HAP-1 (cell line): ENCODE measurements around the gene PRRG2.

Experiments used
- DNase-seq, 2 experiments: peaks; one replicate each; pipeline ENCODE4 v3.0.0-alpha.2; 2016 to 2020; ENCODE audit warnings: low spot score in 2 of 2
- H3K27me3 ChIP-seq: fragments of 250-450 bp; sonication (Bioruptor Pico); 2 replicates; pipeline ENCODE4 v1.5.1; 2020; ENCODE audit warnings: low read depth, mild to moderate bottlenecking, moderate library complexity
- H3K36me3 ChIP-seq: fragments of 250-450 bp; sonication (Bioruptor Pico); replicated peaks from 2 replicates; pipeline ENCODE4 v1.5.1; 2020; ENCODE audit warnings: mild to moderate bottlenecking
- H3K4me1 ChIP-seq: fragments of 250-450 bp; sonication (Bioruptor Pico); 2 replicates; pipeline ENCODE4 v1.5.1; 2020; ENCODE audit warnings: mild to moderate bottlenecking
- H3K4me3 ChIP-seq: fragments of 250-450 bp; sonication (Bioruptor Pico); 2 replicates; pipeline ENCODE4 v1.5.1; 2020; ENCODE audit warnings: mild to moderate bottlenecking, moderate library complexity
- H3K9me3 ChIP-seq: fragments of 250-450 bp; sonication (Bioruptor Pico); 2 replicates; pipeline ENCODE4 v1.5.1; 2020; ENCODE audit warnings: mild to moderate bottlenecking, moderate library complexity
- in situ Hi-C: fragments of 300-500 bp; cut with MboI; formaldehyde crosslinking; loops from 3 replicates; pipeline ENCODE4 v1.14.3; 2020; ENCODE audit warnings: low sequenced_read_pairs, inconsistent platforms, mixed read lengths

The PRRG2 gene

DNA sequence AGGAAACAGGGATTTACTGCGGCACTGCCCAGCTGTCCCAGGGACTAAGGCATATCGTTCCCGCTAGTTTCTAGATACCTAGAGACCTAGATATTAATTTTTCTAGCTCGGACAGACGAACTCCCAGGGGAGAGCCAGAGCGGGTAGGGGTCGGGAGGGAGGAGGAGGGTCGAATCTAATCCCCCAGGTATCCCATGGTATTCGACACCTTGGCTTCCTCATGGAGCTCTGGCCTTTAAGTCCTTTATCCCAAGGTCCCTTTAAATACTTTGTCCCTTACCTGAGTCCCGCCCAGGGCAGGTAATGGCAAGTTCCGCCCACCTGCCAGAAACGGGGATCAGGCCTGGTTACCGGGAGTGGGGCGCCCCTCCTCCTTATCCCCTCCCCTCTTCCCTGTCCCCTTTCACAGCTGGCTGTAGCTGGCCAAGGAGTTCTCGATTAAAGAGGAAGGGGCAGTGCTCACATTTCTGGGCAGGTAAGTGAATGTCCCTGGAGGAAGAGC is at the start of gene PRRG2:
Gene PRRG2, plus strand, starts transcription at position 310 of the 502 bp plus-strand sequence. CDS start 1,904 bp downstream, outside the sequence.
- in situ Hi-C loops: no loop called here
- H3K9me3 ChIP-seq: no peaks in the 10 kb centered on the region
- peaks cover 6% of the 10 kb centered on the region; the same call in 1 of the 2 replicates for H3K36me3 ChIP-seq
- peaks cover 5% of the 10 kb centered on the region; the same call in 1 of the 2 replicates for H3K4me1 ChIP-seq
- no peaks in the 10 kb centered on the region for H3K27me3 ChIP-seq
- DNase-seq: no peak
- peak within 1 kb of the TSS; percentile 59 for H3K4me3 ChIP-seq

DNA sequence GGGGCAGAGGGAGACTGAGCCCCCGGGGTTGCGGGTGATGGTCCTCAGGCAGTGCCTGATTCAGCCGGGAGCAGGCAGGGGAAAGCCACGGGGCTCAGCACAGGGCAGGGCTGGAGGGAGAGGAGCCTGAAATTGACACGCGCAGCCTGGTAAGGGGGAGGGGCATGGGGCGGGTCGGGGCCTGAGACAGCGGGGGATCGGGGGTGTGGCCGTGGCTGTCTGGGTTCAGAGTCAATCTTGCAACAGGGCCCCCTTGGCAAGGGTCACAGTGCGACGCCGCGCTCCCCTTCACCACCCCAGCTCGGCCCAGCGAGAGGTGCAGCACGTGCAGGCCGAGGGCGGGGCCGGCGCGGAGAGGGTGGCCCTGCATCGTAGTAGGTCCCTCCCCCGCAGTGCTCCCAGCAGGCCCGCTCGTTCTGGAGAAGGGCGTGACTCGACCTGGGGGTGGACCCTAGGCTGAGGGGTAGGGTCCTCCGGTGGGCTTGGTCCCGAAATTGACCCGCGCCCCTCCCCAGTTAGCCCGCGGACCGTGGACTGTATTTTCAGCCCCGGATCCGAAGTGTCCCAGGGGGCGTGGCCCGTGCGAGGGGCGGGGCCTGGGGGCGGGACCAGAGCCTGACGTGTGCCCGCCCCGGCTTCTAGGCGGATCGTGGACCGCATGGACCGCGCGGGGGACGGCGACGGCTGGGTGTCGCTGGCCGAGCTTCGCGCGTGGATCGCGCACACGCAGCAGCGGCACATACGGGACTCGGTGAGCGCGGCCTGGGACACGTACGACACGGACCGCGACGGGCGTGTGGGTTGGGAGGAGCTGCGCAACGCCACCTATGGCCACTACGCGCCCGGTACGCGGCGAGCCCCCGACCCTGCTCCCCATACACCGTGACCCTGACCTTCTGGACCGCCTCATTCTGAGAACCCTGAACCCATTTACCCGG is 47.3 kb upstream of the PRRG2 start:
- Histone ChIP-seq H3K4me3 (peak overlapping the region; percentile 41), H3K9me3 (no peaks in the 10 kb centered on the region), H3K27me3 (no peaks in the 10 kb centered on the region), H3K4me1 (peaks cover 8% of the 10 kb centered on the region), H3K36me3 (no peaks in the 10 kb centered on the region)
- in situ Hi-C loops: no loop called here
- DNase-seq: peak; percentile 74 to 88

- Histone ChIP-seq H3K36me3 (no peaks in the 10 kb centered on the region), H3K4me3 (peak overlapping the region; percentile 41), H3K4me1 (peaks cover 8% of the 10 kb centered on the region), H3K9me3 (no peaks in the 10 kb centered on the region), H3K27me3 (no peaks in the 10 kb centered on the region)
- DNase-seq: no peak
- in situ Hi-C loops: no loop called here
Observed at GRCh38 chr19:49534632-49535385, 46.3 kb upstream of the PRRG2 start.

DNA sequence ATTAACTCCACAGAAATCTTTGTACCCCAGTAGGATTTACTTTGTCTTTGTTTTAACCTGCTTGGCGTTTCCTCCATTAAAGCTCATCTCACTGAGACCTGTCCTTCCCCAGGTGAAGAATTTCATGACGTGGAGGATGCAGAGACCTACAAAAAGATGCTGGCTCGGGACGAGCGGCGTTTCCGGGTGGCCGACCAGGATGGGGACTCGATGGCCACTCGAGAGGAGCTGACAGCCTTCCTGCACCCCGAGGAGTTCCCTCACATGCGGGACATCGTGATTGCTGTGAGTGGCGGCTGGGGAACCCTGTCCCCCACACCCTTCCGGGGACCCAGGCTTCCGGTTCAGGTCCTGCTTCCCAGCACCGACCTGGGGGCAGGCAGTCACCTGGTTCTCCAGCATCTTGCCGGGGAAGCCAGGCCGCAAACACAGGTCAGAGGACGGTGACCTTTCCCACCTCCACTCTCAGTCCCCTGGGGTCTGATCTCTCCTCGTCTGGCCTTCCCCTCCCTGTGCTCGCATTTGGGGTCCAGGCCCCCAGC is 44.1 kb upstream of the PRRG2 start:
- no peaks in the 10 kb centered on the region for H3K27me3 ChIP-seq
- in situ Hi-C loops: no loop called here
- no peaks in the 10 kb centered on the region for H3K9me3 ChIP-seq
- no peaks in the 10 kb centered on the region for H3K36me3 ChIP-seq
- peaks cover 8% of the 10 kb centered on the region for H3K4me1 ChIP-seq
- DNase-seq: no peak
- H3K4me3 ChIP-seq: no peak overlapping the region

DNA sequence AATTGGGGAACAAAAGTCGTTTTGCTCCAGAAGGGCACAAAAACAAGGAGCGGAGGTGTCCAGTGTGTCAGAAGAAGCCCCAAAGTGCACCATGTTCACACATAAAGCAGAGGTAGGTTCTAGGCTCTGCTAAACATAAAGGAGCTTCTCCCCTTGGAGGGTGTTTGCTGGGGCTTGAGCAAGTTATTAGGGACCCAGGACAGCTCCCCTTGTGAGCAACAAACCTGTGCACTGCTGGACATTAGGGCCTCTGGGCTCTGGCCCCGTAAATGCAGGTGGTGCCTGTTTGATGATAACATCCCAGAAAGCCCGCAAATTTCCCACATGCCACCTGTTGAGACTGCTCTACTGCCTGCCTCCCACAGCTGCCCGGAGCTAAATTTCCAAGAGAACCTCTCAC is 42.5 kb upstream of the PRRG2 start:
- Histone ChIP-seq H3K36me3 (no peaks in the 10 kb centered on the region), H3K4me1 (peaks cover 3% of the 10 kb centered on the region), H3K27me3 (no peaks in the 10 kb centered on the region), H3K4me3 (no peak overlapping the region), H3K9me3 (no peaks in the 10 kb centered on the region)
- in situ Hi-C loops: no loop called here
- DNase-seq: no peak

DNA sequence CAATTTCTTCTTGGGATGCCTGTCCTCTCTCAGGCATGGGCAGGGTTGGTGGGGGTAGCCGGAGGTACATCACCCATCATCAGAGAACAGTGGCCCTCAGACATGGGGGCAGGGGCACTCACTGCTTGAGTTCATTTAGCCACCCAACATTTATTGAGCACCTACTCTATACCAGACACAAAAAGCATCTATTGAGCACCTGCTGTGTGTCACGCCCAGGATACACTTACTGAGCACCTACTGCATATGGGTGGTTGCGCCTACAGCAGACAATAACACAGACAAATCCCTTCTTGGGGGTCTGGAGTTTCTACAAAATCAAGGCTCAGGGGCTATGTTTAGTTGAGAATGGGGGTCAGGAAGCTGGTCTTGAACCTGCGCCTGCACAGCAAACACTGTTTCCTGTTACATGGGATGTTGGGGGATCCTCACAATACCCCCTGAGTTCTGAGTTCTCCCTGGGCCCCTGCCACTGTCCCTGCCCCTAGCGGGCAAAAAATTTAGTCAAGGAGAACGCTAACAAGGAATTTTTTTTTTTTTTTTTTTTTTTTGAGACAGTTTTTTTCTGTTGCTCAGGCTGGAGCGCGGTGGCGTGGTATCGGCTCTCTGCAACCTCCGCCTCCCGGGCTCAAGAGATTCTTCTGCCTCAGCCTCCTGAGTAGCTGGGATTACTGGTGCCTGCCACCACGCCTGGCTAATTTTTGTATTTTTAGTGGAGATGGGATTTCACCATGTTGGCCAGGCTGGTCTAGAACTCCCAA is 41.7 kb upstream of the PRRG2 start:
- in situ Hi-C loops: no loop called here
- no peak for DNase-seq
- no peaks in the 10 kb centered on the region for H3K27me3 ChIP-seq
- no peak overlapping the region for H3K4me3 ChIP-seq
- H3K4me1 ChIP-seq: peaks cover 1% of the 10 kb centered on the region
- H3K36me3 ChIP-seq: no peaks in the 10 kb centered on the region
- no peaks in the 10 kb centered on the region for H3K9me3 ChIP-seq

GRCh38 chr19:49541914-49542313 is 39.2 kb upstream of the PRRG2 start:
- Histone ChIP-seq H3K9me3 (no peaks in the 10 kb centered on the region), H3K27me3 (no peaks in the 10 kb centered on the region), H3K4me3 (no peak overlapping the region), H3K4me1 (0 out of 2 replicates have a peak, but pooled peaks cover 2% of the 10 kb centered on the region), H3K36me3 (no peaks in the 10 kb centered on the region)
- no peak for DNase-seq
- in situ Hi-C loops: no loop called here

- Histone ChIP-seq H3K36me3 (no peaks in the 10 kb centered on the region), H3K4me1 (peaks cover 6% of the 10 kb centered on the region), H3K9me3 (no peaks in the 10 kb centered on the region), H3K4me3 (no peak overlapping the region), H3K27me3 (no peaks in the 10 kb centered on the region)
- in situ Hi-C loops: no loop called here
- DNase-seq: no peak
Observed at GRCh38 chr19:49542446-49542845, 38.7 kb upstream of the PRRG2 start.

- no peaks in the 10 kb centered on the region for H3K36me3 ChIP-seq
- H3K27me3 ChIP-seq: no peaks in the 10 kb centered on the region
- in situ Hi-C loops: no loop called here
- no peak for DNase-seq
- peaks cover 6% of the 10 kb centered on the region for H3K4me1 ChIP-seq
- no peak overlapping the region for H3K4me3 ChIP-seq
- H3K9me3 ChIP-seq: no peaks in the 10 kb centered on the region
Observed at GRCh38 chr19:49543032-49543431, 38.1 kb upstream of the PRRG2 start.

GRCh38 chr19:49544154-49544553 is 37.0 kb upstream of the PRRG2 start:
- in situ Hi-C loops: no loop called here
- H3K4me1 ChIP-seq: peaks cover 6% of the 10 kb centered on the region
- H3K27me3 ChIP-seq: no peaks in the 10 kb centered on the region
- H3K36me3 ChIP-seq: no peaks in the 10 kb centered on the region
- no peak overlapping the region for H3K4me3 ChIP-seq
- DNase-seq: no peak
- H3K9me3 ChIP-seq: no peaks in the 10 kb centered on the region

DNA sequence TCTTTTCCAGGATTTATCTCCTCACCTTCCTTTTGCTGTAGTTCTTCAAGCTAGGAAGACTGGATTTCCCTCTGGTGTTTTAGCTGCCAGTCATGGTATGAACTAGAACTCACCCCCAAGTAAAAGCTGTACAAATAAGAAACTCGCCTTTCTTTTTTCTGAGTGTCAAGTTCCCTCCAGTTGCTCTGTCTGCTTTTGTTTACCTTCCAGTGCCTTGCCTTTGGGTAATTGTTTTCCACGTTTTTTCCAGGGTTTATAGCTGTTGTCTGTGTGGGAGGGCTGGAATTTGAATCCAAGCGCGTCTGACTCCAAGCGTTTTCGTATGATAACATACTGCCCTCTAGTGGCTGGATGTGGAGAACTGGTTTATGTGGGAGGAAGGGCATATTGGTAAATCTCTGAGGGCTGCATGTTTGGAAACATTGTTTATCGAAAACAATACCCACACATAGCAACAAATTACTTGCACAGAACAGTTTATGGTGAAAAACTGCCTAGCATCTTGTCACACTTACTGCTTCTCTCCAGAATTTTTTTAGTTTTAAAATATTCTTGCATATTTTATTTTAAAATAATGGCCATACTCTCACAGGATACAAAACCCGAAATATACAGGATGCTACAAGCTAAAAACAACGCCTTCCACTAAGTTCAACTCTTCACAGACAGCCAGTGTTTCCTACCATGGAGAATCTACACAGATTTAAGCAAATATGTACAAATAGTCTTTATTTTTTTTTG is 34.1 kb upstream of the PRRG2 start:
- H3K4me1 ChIP-seq: peaks cover 6% of the 10 kb centered on the region
- H3K9me3 ChIP-seq: no peaks in the 10 kb centered on the region
- H3K4me3 ChIP-seq: no peak overlapping the region
- DNase-seq: peak; percentile 91 to 95
- H3K36me3 ChIP-seq: no peaks in the 10 kb centered on the region
- H3K27me3 ChIP-seq: no peaks in the 10 kb centered on the region
- in situ Hi-C loops: no loop called here

DNA sequence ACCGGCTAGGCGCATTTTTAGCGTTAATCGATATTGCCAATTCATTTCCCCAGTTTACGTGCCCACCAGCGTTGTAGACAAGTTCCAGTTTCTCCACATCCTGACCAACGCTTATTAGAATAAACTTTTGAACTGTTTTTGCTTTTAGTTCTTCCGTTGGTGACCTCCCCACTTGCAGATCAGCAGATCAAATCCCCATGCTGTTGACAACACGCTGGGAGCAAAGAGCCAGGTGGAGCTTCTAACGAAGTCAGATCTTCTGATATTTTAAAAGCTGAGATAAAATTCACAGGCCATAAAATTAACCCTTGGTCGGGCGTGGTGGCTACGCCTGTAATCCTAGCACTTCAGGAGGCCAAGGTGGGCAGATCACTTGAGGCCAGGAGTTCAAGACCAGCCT is 32.1 kb upstream of the PRRG2 start:
- no peaks in the 10 kb centered on the region for H3K36me3 ChIP-seq
- in situ Hi-C loops: no loop called here

GRCh38 chr19:49551531-49551930 is 29.6 kb upstream of the PRRG2 start:
- Histone ChIP-seq H3K4me3 (no peak overlapping the region), H3K36me3 (peaks cover 12% of the 10 kb centered on the region), H3K9me3 (no peaks in the 10 kb centered on the region), H3K4me1 (peaks cover 6% of the 10 kb centered on the region), H3K27me3 (no peaks in the 10 kb centered on the region)
- no peak for DNase-seq
- in situ Hi-C loops: no loop called here

More for the DNA sequence above, 32.1 kb upstream of the PRRG2 start:
- no peak overlapping the region for H3K4me3 ChIP-seq
- peaks cover 6% of the 10 kb centered on the region for H3K4me1 ChIP-seq
- H3K27me3 ChIP-seq: no peaks in the 10 kb centered on the region
- no peak for DNase-seq
- no peaks in the 10 kb centered on the region for H3K9me3 ChIP-seq
